Left ventricle myocardium inferior (tissue), 1 donor: ENCODE data around the gene ATIC. TPM values are rescaled to one million over a fixed set of nuclear protein-coding genes. Genes with fewer than 3 reads are reported as not detected.

Experiments used
- DNase-seq: peaks from one replicate; pipeline ENCODE4 v3.0.0-alpha.2; 2020
- H3K27ac ChIP-seq: fragments of 200-600 bp; replicated peaks from 2 replicates; pipeline ENCODE4 v1.8.0; 2021
- H3K27me3 ChIP-seq: fragments of 200-600 bp; 2 replicates; pipeline ENCODE4 v1.8.0; 2021; ENCODE audit warnings: low read depth
- H3K36me3 ChIP-seq: fragments of 200-600 bp; 2 replicates; pipeline ENCODE4 v1.8.0; 2021
- H3K4me1 ChIP-seq: fragments of 200-600 bp; 2 replicates; pipeline ENCODE4 v1.8.0; 2021
- H3K4me3 ChIP-seq: fragments of 200-600 bp; 2 replicates; pipeline ENCODE4 v1.8.0; 2021; ENCODE audit warnings: mild to moderate bottlenecking, moderate library complexity
- H3K9me3 ChIP-seq: fragments of 200-600 bp; replicated peaks from 2 replicates; pipeline ENCODE4 v1.8.0; 2021
- intact Hi-C: fragments of 100-400 bp; cut with micrococcal nuclease; formaldehyde crosslinking; loops from one replicate; pipeline ENCODE4 v1.11.0; 2022
- total RNA-seq: library from RNA; stranded (reverse); fragmentation: NEBNext Ultra II Directional; extraction: Animal tissue kit (Norgen Biotek cat#: 25700); gene quantifications from one replicate; pipeline ENCODE4 v1.2.1, GENCODE V29; 2021
- TF ChIP-seq, protein P1 (sequence below): fragments of 200-600 bp; IDR thresholded peaks from 2 replicates; pipeline ENCODE4 v1.8.0; 2021; ENCODE audit warnings: antibody characterized with exemption, mild to moderate bottlenecking, borderline replicate concordance
- donor health status: DM: no; HTN: yes; CAD: no; lungs with severe emphysema.

The ATIC gene
- total RNA-seq, 1 donor from 2014 or later = 47.1 TPM

DNA sequence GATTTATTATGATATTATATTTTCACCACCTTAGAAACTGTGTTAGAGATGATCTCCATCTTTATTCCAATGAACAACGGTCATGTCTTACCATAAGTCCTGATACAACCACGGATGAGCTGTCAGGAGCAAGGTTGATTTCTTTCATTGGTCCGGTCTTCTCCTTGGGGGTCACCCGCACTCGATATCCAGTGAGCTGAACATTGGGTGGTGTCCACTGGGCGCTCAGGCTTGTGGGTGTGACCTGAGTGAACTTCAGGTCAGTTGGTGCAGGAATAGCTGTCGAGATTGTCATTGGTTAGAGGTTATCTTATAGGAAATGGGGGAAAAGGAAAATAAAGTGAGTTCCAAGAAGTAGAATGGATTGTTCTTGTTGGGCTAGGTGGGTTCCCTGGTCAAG lies 67.2 kb downstream of the ATIC start:
- no peak overlapping the region for H3K27ac ChIP-seq
- TF ChIP-seq, protein P1, sequence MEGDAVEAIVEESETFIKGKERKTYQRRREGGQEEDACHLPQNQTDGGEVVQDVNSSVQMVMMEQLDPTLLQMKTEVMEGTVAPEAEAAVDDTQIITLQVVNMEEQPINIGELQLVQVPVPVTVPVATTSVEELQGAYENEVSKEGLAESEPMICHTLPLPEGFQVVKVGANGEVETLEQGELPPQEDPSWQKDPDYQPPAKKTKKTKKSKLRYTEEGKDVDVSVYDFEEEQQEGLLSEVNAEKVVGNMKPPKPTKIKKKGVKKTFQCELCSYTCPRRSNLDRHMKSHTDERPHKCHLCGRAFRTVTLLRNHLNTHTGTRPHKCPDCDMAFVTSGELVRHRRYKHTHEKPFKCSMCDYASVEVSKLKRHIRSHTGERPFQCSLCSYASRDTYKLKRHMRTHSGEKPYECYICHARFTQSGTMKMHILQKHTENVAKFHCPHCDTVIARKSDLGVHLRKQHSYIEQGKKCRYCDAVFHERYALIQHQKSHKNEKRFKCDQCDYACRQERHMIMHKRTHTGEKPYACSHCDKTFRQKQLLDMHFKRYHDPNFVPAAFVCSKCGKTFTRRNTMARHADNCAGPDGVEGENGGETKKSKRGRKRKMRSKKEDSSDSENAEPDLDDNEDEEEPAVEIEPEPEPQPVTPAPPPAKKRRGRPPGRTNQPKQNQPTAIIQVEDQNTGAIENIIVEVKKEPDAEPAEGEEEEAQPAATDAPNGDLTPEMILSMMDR = no peak
- peaks cover 88% of the 10 kb centered on the region for H3K36me3 ChIP-seq
- no peaks in the 10 kb centered on the region for H3K27me3 ChIP-seq
- intact Hi-C loops = no loop called here
- H3K9me3 ChIP-seq = no peaks in the 10 kb centered on the region
- no peaks in the 10 kb centered on the region for H3K4me1 ChIP-seq
- no peak for DNase-seq
- H3K4me3 ChIP-seq = no peak overlapping the region

DNA sequence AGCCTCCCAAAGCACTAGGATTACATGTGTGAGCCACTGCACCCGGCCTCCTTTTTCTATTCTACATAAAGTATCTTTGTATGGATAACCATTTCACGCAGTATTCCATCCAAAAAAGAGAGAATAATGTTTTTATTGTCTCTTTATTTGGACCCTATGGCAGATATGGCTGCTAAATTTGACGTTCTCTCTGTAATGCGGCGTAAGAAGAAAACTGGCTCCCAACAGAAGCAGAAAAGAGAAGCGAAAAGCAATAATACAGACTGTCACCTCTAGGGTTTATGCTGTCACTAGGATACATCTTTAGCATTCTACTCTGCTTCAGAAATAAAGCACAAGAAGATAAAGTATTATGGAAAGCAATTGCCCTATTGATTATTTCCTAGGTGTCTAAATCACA lies 68.1 kb downstream of the ATIC start:
- Histone ChIP-seq H3K36me3 (peaks cover 86% of the 10 kb centered on the region), H3K9me3 (no peaks in the 10 kb centered on the region), H3K27ac (no peak overlapping the region), H3K4me3 (no peak overlapping the region), H3K4me1 (no peaks in the 10 kb centered on the region), H3K27me3 (no peaks in the 10 kb centered on the region)
- TF ChIP-seq, protein P1 = no peak
- DNase-seq = no peak
- intact Hi-C loops = no loop called here

DNA sequence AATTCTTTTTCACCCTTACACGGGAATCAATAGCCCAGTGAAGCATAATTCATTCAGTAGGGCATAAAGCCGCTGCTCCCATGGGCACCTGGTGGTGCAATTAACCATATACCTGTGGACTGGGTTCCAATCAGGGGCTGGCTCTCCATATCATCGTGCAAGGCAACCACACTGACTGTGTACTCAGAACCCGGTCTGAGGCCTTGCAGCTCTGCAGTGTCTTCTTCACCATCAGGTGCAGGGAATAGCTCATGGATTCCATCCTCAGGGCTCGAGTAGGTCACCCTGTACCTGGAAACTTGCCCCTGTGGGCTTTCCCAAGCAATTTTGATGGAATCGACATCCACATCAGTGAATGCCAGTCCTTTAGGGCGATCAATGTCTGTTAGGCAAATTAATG lies 68.8 kb downstream of the ATIC start:
- intact Hi-C loops = no loop called here
- H3K27me3 ChIP-seq = no peaks in the 10 kb centered on the region
- no peak for DNase-seq
- H3K36me3 ChIP-seq = peaks cover 79% of the 10 kb centered on the region
- no peaks in the 10 kb centered on the region for H3K9me3 ChIP-seq
- no peak overlapping the region for H3K27ac ChIP-seq
- no peaks in the 10 kb centered on the region for H3K4me1 ChIP-seq
- H3K4me3 ChIP-seq = no peak overlapping the region
- TF ChIP-seq, protein P1 = no peak

DNA sequence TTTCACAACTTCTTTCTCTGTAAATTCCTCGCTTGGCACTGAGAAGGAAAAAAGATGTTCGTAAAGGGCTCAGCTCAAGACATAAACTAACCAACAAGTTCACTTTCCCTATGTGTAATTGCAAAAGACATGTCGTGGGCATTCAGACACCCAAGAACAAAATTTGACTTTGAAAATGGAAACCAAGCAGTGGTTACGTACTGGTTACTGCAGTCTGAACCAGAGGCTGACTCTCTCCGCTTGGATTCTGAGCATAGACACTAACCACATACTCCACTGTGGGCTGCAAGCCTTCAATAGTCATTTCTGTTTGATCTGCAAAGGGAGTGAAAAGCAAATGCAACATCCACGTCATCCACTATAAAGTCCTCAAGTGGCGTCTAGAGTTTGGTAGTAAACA lies 70.2 kb downstream of the ATIC start:
- DNase-seq = no peak
- Histone ChIP-seq H3K36me3 (peaks cover 80% of the 10 kb centered on the region), H3K9me3 (no peaks in the 10 kb centered on the region), H3K4me1 (no peaks in the 10 kb centered on the region), H3K4me3 (no peak overlapping the region), H3K27ac (no peak overlapping the region), H3K27me3 (no peaks in the 10 kb centered on the region)
- intact Hi-C loops = no loop called here
- TF ChIP-seq, protein P1 = no peak

DNA sequence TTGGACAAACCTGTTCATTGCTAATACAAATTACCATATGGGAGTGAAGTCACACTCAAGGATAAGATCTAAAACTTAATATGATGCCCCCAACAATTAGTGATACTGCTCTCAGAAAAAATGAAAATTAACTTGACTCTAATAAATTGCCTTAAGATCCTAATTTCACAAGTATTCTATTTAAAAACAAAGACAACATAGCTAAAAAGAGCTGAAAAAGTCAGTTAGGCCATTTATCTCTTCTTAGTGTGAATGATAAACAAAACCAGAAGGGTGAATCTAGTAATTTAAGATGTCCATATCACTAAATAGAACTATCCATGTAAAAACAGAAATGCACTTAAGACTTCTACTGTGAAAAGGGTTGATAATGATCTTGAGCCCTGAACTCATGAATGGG lies 70.6 kb downstream of the ATIC start:
- Histone ChIP-seq H3K4me1 (no peaks in the 10 kb centered on the region), H3K9me3 (no peaks in the 10 kb centered on the region), H3K36me3 (peaks cover 80% of the 10 kb centered on the region), H3K27me3 (no peaks in the 10 kb centered on the region), H3K27ac (no peak overlapping the region), H3K4me3 (no peak overlapping the region)
- no peak for DNase-seq
- intact Hi-C loops = no loop called here
- TF ChIP-seq, protein P1 = no peak
